Panc1 (cell line): ENCODE results near the gene KCNQ1. TPM values are rescaled to one million over a fixed set of nuclear protein-coding genes. Genes with fewer than 3 reads are reported as not detected.

Experiments
- ATAC-seq: fragments of 200-7000 bp; cut with Tn5 transposase; 2 replicates; pipeline ENCODE4 v1.9.1; 2020; ENCODE audit warnings: mild to moderate bottlenecking, moderate library complexity
- BruUV-seq: library from RNA; stranded (reverse); fragments of 400-500 nt; replicated peaks from 2 replicates; lab custom pipeline; 2021; lab: Mats Ljungman, UMichigan
- CTCF ChIA-PET: fragments of 300-600 bp; sonication (Branson Sonifier 250); formaldehyde crosslinking; loops from one replicate; lab custom pipeline; 2022; ENCODE audit warnings: antibody characterized with exemption; lab: Charles Lee
- POLR2A ChIA-PET: fragments of 300-600 bp; sonication (Branson Sonifier 250); formaldehyde crosslinking; loops from one replicate; lab custom pipeline; 2022; ENCODE audit warnings: antibody characterized with exemption; lab: Charles Lee
- DNase-seq: peaks from one replicate; pipeline ENCODE4 v3.0.0-alpha.2; 2010; ENCODE audit warnings: low read depth, low spot score
- H3K27ac ChIP-seq: 2 replicates; pipeline ENCODE4 v1.5.1; 2011; ENCODE audit warnings: mild to moderate bottlenecking, low read length, inconsistent platforms
- H3K27me3 ChIP-seq: fragments of 200-500 bp; sonication (Bioruptor generic); 2 replicates; pipeline ENCODE4 v1.6.0; 2014; ENCODE audit warnings: low read length, inconsistent platforms; ENCODE audit not compliant: control insufficient read depth, insufficient read depth
- H3K36me3 ChIP-seq: fragments of 200-500 bp; sonication (Bioruptor generic); 2 replicates; pipeline ENCODE4 v1.5.1; 2014; ENCODE audit warnings: inconsistent platforms, mild to moderate bottlenecking, low read length, moderate library complexity; ENCODE audit not compliant: control insufficient read depth, insufficient read depth
- H3K4me1 ChIP-seq: 2 replicates; pipeline ENCODE4 v1.5.1; 2011; ENCODE audit warnings: inconsistent platforms, mild to moderate bottlenecking, low read length, moderate library complexity; ENCODE audit not compliant: control insufficient read depth, insufficient read depth
- H3K4me3 ChIP-seq, 2 experiments: 2 replicates each; pipeline ENCODE4 v1.5.1; 2011 to 2012; ENCODE audit warnings: low read depth in 2 of 2, low read length in 2 of 2, mild to moderate bottlenecking in 2 of 2, inconsistent platforms in 1 of 2, moderate library complexity in 1 of 2
- H3K9me3 ChIP-seq: fragments of 200-500 bp; sonication (Bioruptor generic); 2 replicates; pipeline ENCODE4 v1.5.1; 2014; ENCODE audit warnings: low read depth, mild to moderate bottlenecking, inconsistent platforms, low read length, moderate library complexity; ENCODE audit not compliant: control insufficient read depth, insufficient read depth
- CTCF ChIP-seq: fragments of 450-650 bp; IDR thresholded peaks from 2 replicates; pipeline ENCODE4 v1.5.1; 2017; ENCODE audit warnings: mild to moderate bottlenecking
- POLR2AphosphoS5 ChIP-seq: IDR thresholded peaks from 2 replicates; pipeline ENCODE4 v1.6.1; 2012; ENCODE audit warnings: mild to moderate bottlenecking, low read depth, low read length, moderate library complexity
- REST ChIP-seq, 2 experiments: IDR thresholded peaks; 2 replicates each; pipeline ENCODE4 v1.6.1; 2011 to 2012; ENCODE audit warnings: low read depth in 2 of 2, control low read depth in 1 of 2, low read length in 1 of 2, mild to moderate bottlenecking in 1 of 2, moderate library complexity in 1 of 2; ENCODE audit not compliant: insufficient read depth in 1 of 2
- SIN3A ChIP-seq: IDR thresholded peaks from 2 replicates; pipeline ENCODE4 v1.6.1; 2012; ENCODE audit warnings: low read depth, mild to moderate bottlenecking, low read length, moderate library complexity, borderline replicate concordance; ENCODE audit not compliant: insufficient read depth
- TCF7L2 ChIP-seq: IDR thresholded peaks from 2 replicates; pipeline ENCODE4 v1.6.1; 2011; ENCODE audit warnings: mild to moderate bottlenecking, low read depth, low read length, inconsistent platforms
- in situ Hi-C: cut with HindIII; loops from 2 replicates; pipeline ENCODE4 v1.10.0; 2016; ENCODE audit warnings: low sequenced_read_pairs, low pct_unique_long_range_greater_than_20kb
- intact Hi-C: fragments of 100-400 bp; cut with micrococcal nuclease; formaldehyde crosslinking; loops from one replicate; pipeline ENCODE4 v1.10.0; 2022; ENCODE audit not compliant: unreplicated experiment
- total RNA-seq: library from RNA; stranded (reverse); gene quantifications from one replicate; pipeline ENCODE4 v1.2.1, GENCODE V29; 2021; ENCODE audit not compliant: unreplicated experiment

Gene KCNQ1
- total RNA-seq, 1 experiment from 2014 or later = 1.0 TPM

- Histone ChIP-seq H3K4me1 (no peaks in the 10 kb centered on the region), H3K36me3 (no peaks in the 10 kb centered on the region), H3K27ac (no peak overlapping the region), H3K9me3 (no peaks in the 10 kb centered on the region), H3K4me3 (no peak overlapping the region), H3K27me3 (peaks cover 7% of the 10 kb centered on the region)
- no TSS peak for BruUV-seq
- TF ChIP-seq POLR2AphosphoS5 (no peak), SIN3A (no peak), REST (IDR thresholded peaks at IDR 0.05; ENCODE audit: insufficient read depth in 1 of 2, low read depth in 2 of 2, low read length in 1 of 2) (no peak), TCF7L2 (no peak), CTCF (no peak)
- in situ Hi-C loops (no loop called here), intact Hi-C loops (no loop called here)
- POLR2A ChIA-PET = no interaction called here
- CTCF ChIA-PET = no interaction called here
- no peak for DNase-seq
- no peak for ATAC-seq
Measured at GRCh38 chr11:2473361-2474058, 28.7 kb downstream of the KCNQ1 start.

- DNase-seq (no peak), ATAC-seq (peak; percentile 30)
- Histone ChIP-seq H3K9me3 (no peaks in the 10 kb centered on the region), H3K27me3 (peaks cover 5% of the 10 kb centered on the region), H3K4me1 (no peaks in the 10 kb centered on the region), H3K36me3 (no peaks in the 10 kb centered on the region), H3K4me3 (no peak overlapping the region), H3K27ac (no peak overlapping the region)
- CTCF ChIA-PET = interaction anchor here (0.8 kb wide), 1 partner anchor 55 kb away, joined by 4 read pairs; no protein-coding TSS in a partner anchor
- no TSS peak for BruUV-seq
- TF ChIP-seq POLR2AphosphoS5 = no peak
- intact Hi-C loops (no loop called here), in situ Hi-C loops (no loop called here)
- POLR2A ChIA-PET = no interaction called here
Measured at GRCh38 chr11:2474059-2474901, 29.5 kb downstream of the KCNQ1 start.
